ENCODE data around the gene CDH24. TPM values are rescaled to one million over a fixed set of nuclear protein-coding genes. Genes with fewer than 3 reads are reported as not detected.

CDH24 gene
- total and polyA plus RNA-seq, 10 of the 15 experiments (the other 5 are each of a cell fraction or from before 2014, with no cell fraction given) = 0.10 to 1.5 (median 0.45) TPM; not detected in 2

- TF ChIP-seq TBL1XR1 (IDR thresholded peaks at IDR 0.05; ENCODE audit: low read depth, low read length) = no peak; the same call in none of the 2 replicates
- TF ChIP-seq RELB (IDR thresholded peaks at IDR 0.05; ENCODE audit: low read depth) = peak; percentile 71
- no peak for TF ChIP-seq NFXL1 (IDR thresholded peaks at IDR 0.05; ENCODE audit: borderline replicate concordance)
- peak; percentile 27; the same call in 1 of the 2 replicates for TF ChIP-seq CREB1 (IDR thresholded peaks at IDR 0.05; ENCODE audit: low read depth)
- TF ChIP-seq RUNX3 (IDR thresholded peaks at IDR 0.05; ENCODE audit: low read length) = peak; percentile 57
- TF ChIP-seq SMAD5 (IDR thresholded peaks at IDR 0.05; ENCODE audit: low read depth) = peak; percentile 70
- no peak for TF ChIP-seq MEF2A (IDR thresholded peaks at IDR 0.05; ENCODE audit: insufficient read depth, low read depth, low read length)
- TF ChIP-seq CBFB (IDR thresholded peaks at IDR 0.05; ENCODE audit: low read depth) = peak; percentile 82
- peak; percentile 42; the same call in 1 of the 2 replicates for TF ChIP-seq TCF12 (IDR thresholded peaks at IDR 0.05; ENCODE audit: low read depth, low read length)
- TF ChIP-seq ZNF622 (IDR thresholded peaks at IDR 0.05) = no peak
- TF ChIP-seq POU2F2 (IDR thresholded peaks at IDR 0.05; ENCODE audit: borderline replicate concordance, low read depth, low read length) = peak; percentile 80; the same call in 2 of the 3 replicates
- TF ChIP-seq TCF3 (IDR thresholded peaks at IDR 0.05; ENCODE audit: borderline replicate concordance, insufficient read depth, low read depth, low read length) = 0 out of 2 replicates have a peak, but pooled peaks have one; percentile 14
- peak; percentile 82 for TF ChIP-seq NKRF (conservative IDR thresholded peaks at IDR 0.05)
- TF ChIP-seq POLR2A (IDR thresholded peaks at IDR 0.05; ENCODE audit: low read depth, low read length) = peak; percentile 61; the same call in 1 of the 2 replicates
- no peak for TF ChIP-seq HDAC6 (IDR thresholded peaks at IDR 0.05; ENCODE audit: unreplicated experiment)
- TF ChIP-seq NR2C2 (IDR thresholded peaks at IDR 0.05; ENCODE audit: borderline replicate concordance, control insufficient read depth, insufficient read length, low read depth) = no peak
- TF ChIP-seq NRF1 (conservative IDR thresholded peaks at IDR 0.05; ENCODE audit: low read depth, low read length) = no peak
- TF ChIP-seq, protein P1, sequence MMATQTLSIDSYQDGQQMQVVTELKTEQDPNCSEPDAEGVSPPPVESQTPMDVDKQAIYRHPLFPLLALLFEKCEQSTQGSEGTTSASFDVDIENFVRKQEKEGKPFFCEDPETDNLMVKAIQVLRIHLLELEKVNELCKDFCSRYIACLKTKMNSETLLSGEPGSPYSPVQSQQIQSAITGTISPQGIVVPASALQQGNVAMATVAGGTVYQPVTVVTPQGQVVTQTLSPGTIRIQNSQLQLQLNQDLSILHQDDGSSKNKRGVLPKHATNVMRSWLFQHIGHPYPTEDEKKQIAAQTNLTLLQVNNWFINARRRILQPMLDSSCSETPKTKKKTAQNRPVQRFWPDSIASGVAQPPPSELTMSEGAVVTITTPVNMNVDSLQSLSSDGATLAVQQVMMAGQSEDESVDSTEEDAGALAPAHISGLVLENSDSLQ (IDR thresholded peaks at IDR 0.05) = peak; percentile 76
- TF ChIP-seq MTA3 (IDR thresholded peaks at IDR 0.05; ENCODE audit: borderline replicate concordance, low read length) = no peak
- peak; percentile 15; the same call in 1 of the 2 replicates for TF ChIP-seq NBN (IDR thresholded peaks at IDR 0.05)
- TF ChIP-seq POLR2AphosphoS5 (IDR thresholded peaks at IDR 0.05; ENCODE audit: low read length) = peak; percentile 91
- TF ChIP-seq SRF (IDR thresholded peaks at IDR 0.05; ENCODE audit: low read depth in 2 of 2, low read length in 2 of 2) = peak; percentile 65 to 79
- no peak for TF ChIP-seq IRF5 (IDR thresholded peaks at IDR 0.05; ENCODE audit: borderline replicate concordance)
Observed at GRCh38 chr14:23095196-23096108, 38.1 kb upstream of the CDH24 start, which contains the start of gene C14orf119 (continued).
